GM18502 (cell line): ENCODE measurements around the gene KIF26A.
"Not testable (repeated sequence)": the region's sequence is repeated elsewhere in the genome, so short reads cannot be mapped to it uniquely, and the experiment has no call there.

ENCODE experiments used
- ATAC-seq: cut with Tn5 transposase; IDR thresholded peaks from one replicate; pipeline ENCODE4 v1.9.1; 2021; ENCODE audit warnings: mild to moderate bottlenecking; ENCODE audit not compliant: unreplicated experiment, poor library complexity

KIF26A gene

DNA sequence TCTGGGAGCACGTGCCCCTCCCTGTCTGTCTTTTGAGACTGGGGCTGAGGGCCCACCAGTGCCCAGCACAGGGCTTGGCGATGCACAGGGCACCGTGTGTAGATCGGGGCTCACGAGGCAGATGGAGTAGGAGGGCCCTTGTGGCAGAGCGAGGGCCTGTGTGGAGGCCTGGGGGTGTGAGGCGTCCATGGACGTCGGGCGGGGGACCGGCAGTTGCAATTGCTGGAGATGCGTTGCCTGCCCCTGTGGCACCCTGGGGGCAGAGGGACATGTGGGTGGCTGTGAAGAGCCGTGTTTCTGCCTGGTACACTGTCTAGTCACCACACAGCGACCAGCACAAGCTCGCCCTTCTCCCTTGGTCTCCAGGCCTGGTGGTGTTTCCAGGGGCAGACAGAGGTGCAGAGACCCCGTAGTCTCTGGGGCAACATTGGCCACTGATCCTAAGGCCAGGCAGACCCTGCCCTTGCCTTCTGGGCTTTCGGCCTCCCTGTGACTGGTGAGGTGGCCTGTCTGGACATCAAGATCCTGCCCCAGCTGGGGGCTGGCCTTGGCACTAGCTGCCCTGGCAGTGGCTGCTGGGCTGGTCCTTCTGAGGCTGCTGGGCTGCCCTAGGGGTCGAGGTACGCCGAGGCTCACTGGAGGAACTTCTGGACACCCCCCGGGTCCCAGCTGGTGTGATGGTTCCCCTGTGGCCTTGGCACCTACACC is 14.5 kb downstream of the KIF26A start:
- no peak for ATAC-seq

DNA sequence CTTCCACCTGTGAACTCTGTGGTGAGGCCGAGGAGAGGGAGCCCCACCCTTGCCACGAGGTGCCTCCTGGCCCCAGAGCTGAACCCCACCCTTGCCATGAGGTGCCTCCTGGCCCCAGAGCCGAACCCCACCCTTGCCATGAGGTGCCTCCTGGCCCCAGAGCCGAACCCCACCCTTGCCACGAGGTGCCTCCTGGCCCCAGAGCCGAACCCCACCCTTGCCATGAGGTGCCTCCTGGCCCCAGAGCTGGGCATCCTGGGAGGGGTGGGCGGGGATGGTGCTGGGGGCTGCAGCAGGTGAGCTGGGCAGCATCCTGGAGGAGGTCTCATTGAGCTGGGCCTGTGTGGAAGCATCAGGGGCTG is 15.0 kb downstream of the KIF26A start:
- ATAC-seq = not testable (repeated sequence)

DNA sequence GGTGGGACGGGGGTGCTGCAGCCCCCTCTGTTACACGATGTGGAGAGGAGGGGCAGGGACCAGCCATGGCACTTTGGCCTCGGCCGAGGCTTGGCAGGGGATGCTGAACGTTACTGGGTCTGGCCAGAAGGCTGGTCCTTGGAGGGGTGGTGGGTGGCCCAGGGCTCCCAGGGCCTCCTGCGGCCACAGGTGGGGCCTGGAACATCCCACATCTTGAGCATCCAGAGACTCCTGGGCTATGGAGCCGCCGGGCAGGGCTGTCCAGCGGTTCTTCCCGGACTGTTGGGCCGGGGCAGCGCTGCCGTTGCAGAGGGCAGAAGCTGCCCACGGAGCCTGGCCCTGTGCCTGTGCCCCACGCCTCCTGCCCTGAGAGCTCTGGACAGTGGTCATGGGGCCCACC is 15.9 kb downstream of the KIF26A start:
- ATAC-seq = no peak

DNA sequence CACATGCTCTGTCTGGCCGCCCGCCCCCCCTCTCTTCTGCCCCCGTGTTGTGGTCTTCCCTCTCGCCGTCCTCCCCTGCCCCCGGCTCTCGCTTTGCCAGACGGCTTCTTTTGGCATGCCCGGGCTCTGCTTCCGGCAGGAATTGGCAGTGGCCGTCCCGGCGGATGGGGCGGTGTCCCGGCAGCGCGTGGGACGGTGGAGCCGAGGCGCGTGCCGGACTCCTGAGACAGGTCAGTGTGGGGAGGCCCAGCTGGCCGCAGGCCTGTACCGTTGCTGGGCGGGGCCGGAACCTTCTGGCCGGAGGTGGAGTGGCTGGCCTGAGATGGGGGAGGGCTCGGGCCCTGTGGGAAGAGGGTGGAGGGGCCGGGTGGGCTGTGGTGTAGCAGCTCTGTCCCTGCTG is 17.1 kb downstream of the KIF26A start:
- ATAC-seq = no peak

DNA sequence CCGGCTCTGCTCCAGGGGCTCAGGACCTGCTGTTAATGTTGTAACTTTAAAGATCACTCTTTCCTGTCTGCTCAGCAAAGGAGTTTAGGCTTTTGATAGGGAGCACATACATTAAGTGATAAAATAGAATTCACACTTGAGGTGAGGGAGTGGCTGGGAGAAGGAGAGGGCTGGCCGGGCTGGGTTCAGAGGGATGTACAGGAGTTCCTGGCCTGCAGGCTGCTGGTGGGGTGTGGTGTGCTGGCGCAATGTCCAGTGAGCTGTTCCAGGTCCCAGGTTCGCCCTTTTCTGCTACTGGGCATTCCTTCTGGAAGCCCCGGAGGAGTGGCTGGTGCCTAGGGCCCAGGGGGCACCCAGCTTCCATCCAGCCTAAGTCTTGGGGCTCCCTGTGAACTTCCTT is 17.8 kb downstream of the KIF26A start:
- ATAC-seq = no peak

DNA sequence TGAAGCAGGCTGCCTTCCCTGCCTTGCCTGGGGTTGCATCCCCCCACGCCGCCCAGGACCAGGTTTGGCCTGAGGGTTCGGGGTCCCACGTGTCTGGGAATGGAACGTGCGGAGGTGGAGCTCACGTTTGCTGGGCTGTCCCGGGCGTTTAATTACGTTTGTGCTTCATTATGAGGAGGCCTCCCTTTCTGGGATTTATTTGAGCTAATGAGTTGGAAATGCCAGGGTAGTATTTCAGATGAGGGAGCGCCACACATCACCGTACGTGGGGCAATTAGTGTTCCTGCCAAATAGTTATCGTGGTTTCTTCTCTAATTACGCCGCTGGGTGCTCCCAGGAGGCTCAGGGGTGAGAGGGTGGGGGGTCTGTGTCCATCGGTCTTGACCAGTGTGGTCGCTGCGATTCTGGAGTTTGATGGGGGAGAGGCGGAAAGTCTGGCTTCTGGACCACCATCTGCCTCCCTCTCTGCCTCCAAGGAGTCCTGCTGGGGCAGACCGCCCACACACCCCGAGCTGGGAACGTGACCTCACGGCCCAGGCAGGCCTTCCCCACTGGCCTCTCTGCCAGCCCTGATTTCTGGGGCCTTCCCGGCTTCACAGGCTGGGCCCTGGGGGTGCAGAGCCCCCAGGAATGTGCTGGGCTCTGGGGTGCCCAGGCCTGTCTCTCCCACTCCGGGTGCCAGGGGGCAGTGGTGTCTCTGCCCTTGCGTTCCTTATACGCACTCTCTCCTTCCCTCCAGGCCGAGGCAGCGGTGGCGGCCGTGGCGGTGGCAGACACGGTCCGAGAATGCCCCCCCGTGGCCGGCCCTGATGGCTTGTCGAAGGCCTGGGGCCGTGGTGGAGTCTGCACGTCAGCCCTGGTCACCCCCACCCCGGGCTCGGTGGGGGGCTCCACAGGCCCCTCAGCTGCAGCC is 18.9 kb downstream of the KIF26A start:
- ATAC-seq = no peak

DNA sequence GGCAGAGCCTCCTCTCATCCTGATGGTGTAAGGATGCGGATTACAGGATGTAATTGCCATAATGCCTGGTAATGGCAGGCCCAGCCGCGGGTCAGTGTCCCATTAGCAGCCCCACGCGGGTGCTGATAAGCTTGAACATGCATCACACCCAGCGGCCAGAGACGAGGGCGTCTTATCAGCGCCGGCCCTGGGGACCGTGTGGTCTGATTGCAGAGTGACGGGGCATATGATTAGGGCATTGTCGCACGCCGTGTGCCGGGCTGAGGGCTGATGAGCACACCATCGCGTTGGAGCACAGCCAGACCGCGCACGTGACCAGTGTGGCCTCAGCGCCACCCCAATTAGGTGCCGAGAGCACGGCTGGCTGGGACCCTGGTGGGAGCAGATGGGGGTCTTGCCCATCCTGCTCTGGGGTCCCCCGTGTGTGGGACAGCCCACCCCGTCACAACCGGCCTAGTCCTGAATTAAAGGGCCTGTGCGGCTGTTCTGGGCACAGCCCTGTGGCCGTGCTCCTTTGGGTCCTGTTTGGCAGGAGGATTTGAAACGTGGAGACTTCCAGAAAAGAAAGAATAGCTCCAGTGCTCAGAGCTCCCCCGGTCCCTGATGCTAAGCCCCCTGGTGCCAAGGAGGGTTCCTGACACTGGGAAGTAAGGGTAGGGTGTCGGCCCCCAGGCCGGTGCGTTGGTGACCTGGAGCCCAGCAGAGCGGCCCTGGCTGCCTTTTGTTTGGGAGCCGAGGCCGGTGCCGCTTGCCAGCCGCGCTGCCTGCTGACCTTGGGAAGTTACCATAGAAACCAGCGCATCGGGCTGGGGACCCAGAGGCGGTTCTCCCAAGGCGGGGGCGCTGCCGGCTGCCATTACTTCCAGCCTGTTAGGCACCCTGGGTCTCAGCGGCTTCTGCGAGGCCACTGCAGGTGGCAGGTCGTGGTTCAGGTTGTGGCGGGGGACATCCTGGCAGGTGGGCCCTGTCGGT is 20.7 kb downstream of the KIF26A start:
- ATAC-seq = no peak

DNA sequence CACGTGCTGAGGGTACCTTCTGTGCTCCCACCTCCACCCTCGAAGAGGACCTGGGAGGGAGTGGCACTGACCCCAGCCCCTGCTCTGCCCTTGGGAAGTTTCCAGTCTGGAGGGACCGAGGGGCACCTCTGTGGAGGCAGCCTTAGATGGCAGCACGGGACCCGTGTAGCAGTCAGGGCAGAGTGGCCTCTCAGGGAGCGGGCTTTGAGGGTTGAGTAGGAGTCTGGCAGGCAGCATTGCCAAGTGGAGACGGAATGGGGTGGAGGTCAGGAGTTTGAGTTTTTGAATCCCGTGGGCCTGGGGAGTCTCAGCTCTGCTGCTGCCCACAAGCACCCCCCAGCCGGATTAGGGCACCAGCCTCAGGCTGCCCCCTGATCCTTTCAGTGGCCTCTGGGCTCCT is 21.6 kb downstream of the KIF26A start:
- ATAC-seq = no peak

DNA sequence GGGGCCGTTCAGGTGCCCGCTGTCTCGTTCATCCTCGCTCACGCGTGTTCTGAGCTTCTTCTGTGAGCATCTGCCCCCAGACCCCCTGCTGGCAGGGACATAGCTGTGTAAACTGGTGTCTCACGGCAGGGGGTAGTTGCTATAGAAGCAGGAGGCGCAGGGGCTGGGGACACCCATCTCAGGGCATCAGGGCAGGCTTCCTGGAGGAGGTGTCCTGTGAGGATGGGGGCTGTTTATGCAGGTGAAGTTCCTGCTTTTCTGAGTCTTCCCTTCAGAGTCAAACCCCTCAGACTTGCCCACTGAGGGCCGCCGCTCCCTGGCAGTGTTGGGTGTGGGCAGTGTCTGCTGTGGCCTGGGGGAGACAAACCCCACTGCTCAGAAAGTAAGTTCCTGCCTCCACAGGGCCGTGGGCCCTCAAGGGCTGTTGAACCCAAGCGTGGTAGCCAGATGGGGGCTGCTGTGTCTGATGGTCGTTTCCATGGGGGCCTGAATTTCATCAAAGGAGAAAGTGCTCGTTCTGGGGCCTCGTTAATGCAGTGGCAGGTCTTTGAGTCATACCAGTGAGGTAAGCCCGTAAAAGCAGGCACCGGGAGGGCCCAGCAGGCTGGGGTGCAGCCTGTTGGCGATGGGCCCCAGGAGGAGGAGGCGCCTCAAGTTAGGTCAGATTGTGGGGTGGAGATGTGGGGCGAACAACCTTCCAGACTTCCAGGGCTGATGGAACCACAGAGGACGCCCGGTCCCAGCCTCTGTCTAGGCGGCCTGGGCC is 23.4 kb downstream of the KIF26A start:
- no peak for ATAC-seq

DNA sequence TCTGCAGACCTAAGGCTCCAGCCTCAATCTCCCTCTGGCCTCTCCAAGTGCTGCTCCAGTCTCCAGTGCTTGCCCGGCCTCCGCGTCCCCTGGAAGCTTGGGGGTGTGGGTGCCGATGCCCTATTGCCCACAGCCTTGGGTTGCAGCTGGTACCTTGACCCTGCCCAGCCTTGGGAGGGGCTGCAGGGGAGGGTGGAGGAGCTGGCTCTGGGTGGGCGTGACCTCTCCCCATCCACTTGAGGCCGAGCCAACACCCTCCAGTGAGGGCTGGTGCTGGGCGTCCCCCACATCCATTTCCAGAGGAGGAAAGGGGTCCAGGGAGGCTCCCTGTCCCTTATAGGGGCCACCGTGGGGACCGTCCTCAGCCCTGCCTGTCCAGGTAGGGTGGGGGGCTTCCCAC is 24.1 kb downstream of the KIF26A start:
- no peak for ATAC-seq

DNA sequence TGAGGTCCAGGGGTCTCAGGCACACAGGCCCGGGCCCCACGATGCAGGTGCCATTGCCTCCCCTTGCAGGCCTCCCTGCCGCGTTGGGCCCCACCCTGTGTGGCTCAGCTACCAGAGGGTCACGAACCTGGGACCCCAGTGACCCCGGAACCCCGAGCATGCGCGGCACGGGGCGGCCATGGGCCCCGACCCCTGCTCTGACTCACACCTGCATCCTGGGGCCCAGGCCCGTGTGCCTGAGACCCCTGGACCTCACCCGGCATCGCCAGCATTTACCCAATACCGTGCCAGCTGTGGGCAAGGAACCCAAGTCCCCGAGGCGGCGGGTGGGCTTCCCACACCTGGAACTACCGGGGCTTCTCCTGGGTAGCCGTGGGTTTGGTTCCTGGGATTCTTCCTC is 25.2 kb downstream of the KIF26A start:
- no peak for ATAC-seq

DNA sequence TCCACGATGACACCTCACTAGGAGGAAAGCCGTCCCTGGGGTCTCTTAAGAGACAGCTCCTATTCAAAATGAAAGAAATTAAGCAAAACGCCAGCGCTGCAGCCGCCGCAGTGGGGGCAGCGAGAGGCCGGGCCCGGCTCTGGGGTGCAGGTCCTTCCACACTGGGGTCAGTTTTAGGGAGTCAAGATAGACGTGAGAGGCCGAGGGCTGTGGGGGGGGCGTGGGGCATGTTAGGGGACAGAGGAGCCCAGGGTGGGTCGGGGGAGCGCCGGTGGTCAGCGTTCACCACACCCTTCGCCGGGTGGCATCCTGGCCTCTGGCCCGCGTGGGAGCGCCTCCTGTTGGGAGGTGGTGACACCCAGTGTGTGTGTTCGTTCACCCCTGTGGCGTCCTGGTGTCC is 25.7 kb downstream of the KIF26A start:
- no peak for ATAC-seq

DNA sequence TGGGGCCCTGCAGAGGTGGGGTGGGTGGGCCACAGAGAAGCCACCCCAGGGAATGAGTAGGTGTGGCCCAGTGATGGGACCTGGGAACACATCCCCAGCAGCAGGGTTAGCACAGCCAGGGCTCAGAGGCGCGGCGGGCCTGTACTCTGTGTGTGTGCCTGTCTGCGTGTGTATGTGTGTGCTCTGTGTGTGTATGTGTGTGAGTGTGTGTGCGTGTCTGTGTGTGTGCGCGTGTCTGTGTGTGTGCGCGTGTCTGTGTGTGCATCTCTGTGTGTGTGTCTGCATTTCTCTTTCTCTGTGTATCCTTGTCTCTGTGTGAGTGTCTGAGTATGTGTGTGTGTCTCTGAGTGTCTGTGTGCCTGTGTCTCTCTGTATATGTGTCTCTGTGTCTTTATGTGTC is 26.1 kb downstream of the KIF26A start:
- no peak for ATAC-seq

DNA sequence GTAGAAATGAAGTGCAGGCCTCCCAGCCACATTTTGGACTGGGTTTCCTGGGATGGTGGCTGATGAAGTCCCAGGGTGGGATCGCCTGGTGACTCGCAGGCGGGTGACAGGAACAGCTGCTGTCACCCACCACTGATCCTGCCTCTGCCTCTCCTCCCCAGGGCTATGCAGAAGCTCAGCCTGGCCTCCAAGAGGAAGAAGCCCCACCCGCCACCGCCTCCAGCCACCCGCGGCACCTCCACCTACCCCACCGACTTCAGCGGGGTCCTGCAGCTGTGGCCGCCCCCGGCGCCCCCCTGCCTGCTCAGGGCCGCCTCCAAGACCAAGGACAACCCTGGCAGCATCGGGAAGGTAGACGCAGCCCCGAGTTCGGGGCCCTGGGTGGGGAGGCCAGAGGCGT is 28.3 kb downstream of the KIF26A start:
- no peak for ATAC-seq

DNA sequence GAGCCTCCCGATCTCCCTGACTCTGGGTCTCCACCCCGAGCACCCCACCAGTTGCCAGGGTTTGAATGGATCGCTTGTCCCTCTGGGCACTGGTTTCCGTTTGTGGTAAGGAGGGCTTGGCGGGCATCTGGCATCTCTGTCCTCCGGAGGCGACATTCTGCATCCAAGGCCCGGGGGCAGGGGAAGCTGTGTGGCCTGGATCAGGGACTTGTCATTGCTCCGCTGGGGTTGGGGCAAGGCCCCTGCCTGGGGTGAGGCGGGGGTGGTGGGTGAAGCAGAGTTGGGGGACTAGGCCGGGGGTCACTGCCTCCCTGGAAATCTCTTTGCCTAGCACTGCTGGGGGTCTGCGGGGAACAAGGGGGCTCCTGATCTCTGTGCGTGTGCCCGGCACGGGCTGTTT is 30.2 kb downstream of the KIF26A start:
- no peak for ATAC-seq

DNA sequence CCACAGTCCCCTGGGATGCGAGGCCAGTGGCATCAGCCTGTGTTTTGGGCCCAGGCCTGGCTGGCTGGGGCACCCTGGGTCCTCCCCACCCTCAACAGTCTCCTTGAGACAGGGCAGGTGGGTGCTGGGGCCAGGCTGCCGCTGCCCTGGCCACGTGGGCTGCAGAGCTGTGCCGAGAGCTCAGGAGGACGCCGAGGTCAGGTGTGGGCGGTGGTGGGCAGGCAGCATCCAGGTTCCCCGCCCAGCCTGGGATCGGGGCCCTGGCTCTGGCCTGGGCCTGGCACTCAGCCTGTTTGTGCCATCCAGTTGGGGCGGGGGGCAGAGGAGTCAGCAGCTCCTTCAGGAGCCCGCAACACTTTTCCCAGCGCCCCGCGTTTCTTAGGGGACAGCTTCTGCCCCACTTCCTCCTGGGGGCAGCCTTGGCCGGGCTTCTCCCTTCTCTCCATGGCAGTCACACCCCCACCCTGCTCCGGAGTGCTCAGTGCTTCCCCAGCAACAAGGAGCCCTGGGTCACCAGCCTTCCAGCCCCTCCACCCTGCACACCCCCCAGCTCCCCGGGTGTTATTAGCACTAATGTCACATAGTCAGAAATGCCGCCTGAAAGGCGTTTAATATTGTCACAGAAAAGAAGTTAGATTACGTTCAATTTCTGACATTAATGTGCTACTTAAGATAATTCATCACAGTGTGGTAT is 30.8 kb downstream of the KIF26A start:
- no peak for ATAC-seq

DNA sequence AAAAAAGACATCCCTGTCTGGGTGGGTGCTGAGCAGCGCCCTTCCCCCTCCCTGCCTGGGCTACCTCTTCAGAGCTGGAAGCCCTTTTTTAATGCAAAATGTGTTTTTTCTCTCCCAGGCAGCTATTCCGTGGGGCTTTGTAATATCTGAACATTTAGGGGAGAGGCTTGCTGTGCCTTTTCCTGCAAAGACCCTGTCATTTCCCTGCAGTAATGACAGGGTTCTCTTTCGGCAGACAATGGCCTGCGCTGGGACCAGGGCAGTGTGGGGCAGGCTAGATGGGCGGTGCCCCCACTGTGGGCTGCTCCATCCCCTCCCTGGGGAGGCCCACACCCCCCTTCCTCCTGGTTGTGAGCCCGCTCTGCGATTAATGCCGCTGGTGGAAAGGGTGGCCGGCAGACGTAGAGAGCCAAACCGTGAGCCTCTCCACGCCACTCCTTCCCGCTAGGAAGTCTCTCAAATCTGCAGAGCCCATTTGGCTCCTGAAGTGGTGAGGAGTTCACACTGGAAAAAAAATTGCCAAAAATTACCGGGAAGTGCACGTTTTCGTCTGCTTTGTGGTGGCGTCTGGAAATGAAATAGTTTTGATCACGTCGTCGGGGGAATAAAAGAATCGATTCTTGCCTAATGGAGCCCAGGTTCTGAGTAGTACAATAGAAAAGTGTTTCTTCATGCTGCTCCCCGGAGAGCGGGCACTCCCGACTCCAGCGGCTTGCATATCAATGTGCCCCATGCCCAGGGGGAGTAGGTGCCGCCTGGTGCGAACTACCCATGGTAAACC is 31.5 kb downstream of the KIF26A start:
- no peak for ATAC-seq

DNA sequence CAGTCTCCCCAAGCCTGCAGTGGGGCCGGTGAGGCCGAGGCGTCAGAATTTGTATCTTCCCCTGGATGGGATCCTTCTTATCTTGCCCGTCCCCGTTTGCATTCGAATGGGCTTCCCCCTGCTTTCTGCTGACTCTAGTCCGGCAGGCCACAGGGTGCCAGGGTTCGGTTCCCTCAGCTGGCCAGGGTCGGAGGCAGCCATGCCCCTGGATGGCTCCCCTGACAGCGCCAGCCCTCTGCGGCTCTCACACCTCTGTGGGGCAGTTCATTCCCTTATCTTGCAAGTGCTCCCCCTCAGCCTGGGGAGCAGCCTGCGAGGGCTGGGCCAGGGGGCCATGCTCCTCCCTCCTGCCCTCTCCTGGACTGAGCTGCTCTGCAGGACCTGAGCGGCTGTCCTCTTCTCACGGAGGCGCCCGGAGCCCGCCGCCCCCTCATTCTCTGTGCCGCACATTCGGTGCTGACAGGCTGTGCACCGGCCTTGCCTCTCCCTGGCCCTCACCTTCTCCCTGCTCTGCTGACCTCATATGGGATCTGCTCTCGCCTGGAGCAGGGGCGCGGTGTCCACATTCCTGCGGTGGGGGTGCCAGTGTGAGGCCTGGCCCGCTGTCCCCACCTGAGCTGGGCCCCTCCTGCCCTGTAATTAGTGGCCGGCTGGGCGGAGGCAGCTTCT is 32.8 kb downstream of the KIF26A start:
- ATAC-seq = no peak
